ENCODE results near the gene COL4A2.

DNA sequence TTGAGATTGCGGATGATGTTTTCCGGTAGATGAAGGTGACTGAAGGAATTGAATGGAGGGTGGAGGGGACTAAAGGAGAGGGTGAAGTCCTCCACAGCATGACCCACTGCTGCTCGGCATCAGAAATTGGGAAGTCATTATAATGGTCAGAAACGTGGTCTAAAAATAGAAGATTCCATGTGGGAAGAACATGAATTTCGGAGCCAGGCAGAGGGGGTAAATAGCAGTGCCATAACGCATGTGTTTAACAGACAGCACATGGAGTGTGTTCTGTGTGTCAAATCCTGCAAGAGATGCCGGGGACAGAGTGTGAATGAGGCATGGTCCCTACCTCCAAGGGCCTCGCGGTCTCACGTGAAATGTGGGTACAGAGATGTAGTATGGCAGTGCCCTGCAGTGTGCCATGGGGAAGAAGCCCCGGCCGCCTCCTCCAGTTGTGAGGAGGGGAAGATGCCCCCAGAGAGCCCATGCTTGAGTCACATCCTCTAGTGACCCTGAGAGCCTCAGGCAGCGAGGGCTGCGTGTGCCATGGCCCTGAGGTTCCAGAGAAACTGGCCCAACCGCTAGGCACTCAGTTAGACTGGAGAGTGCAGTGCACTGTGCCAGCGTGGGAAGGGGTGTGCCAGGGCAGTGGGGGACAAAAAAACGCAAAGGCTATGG, 106.1 kb downstream of the COL4A2 start:
- TF ChIP-seq POLR2A (IDR thresholded peaks at IDR 0.05) (no peak), POLR2AphosphoS5 (IDR thresholded peaks at IDR 0.05) (no peak), EP300 (IDR thresholded peaks at IDR 0.05; ENCODE audit: low read depth) (no peak)
- TF ChIP-seq, protein P1, sequence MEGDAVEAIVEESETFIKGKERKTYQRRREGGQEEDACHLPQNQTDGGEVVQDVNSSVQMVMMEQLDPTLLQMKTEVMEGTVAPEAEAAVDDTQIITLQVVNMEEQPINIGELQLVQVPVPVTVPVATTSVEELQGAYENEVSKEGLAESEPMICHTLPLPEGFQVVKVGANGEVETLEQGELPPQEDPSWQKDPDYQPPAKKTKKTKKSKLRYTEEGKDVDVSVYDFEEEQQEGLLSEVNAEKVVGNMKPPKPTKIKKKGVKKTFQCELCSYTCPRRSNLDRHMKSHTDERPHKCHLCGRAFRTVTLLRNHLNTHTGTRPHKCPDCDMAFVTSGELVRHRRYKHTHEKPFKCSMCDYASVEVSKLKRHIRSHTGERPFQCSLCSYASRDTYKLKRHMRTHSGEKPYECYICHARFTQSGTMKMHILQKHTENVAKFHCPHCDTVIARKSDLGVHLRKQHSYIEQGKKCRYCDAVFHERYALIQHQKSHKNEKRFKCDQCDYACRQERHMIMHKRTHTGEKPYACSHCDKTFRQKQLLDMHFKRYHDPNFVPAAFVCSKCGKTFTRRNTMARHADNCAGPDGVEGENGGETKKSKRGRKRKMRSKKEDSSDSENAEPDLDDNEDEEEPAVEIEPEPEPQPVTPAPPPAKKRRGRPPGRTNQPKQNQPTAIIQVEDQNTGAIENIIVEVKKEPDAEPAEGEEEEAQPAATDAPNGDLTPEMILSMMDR (IDR thresholded peaks at IDR 0.05): no peak

Data from transverse colon (tissue), 4 donors.